HEK293T (cell line): ENCODE data around the gene JMJD1C.
"Not testable (repeated sequence)": the region's sequence is repeated elsewhere in the genome, so short reads cannot be mapped to it uniquely, and the experiment has no call there.

ENCODE experiments used
- CTCF ChIA-PET: fragments of 350-600 bp; formaldehyde crosslinking; extraction: SDS; loops from one replicate; lab custom pipeline; 2021; ENCODE audit warnings: antibody characterized with exemption, inconsistent platforms; lab: Yijun Ruan, JAX
- POLR2A ChIA-PET: fragments of 350-600 bp; formaldehyde crosslinking; extraction: SDS; loops from one replicate; lab custom pipeline; 2020; ENCODE audit warnings: antibody characterized with exemption, inconsistent platforms; lab: Yijun Ruan, JAX
- DNase-seq: peaks from one replicate; pipeline ENCODE4 v3.0.0; 2012; ENCODE audit warnings: mixed read lengths; ENCODE audit errors: extremely low spot score
- ARNT ChIP-seq: fragments of 450-650 bp; IDR thresholded peaks from 2 replicates; pipeline ENCODE4 v1.6.1; 2017; ENCODE audit warnings: mild to moderate bottlenecking
- BHLHE40 ChIP-seq: fragments of 450-650 bp; IDR thresholded peaks from 2 replicates; pipeline ENCODE4 v1.6.1; 2016; ENCODE audit warnings: mild to moderate bottlenecking, moderate library complexity, borderline replicate concordance
- CTBP1 ChIP-seq: fragments of 450-650 bp; IDR thresholded peaks from 2 replicates; pipeline ENCODE4 v1.6.1; 2016; ENCODE audit warnings: borderline replicate concordance
- ELF4 ChIP-seq: fragments of 450-650 bp; IDR thresholded peaks from 2 replicates; pipeline ENCODE4 v1.6.1; 2017; ENCODE audit warnings: antibody characterized with exemption
- FOXA1 ChIP-seq: fragments of 450-650 bp; IDR thresholded peaks from 2 replicates; pipeline ENCODE4 v1.6.1; 2016; ENCODE audit warnings: mild to moderate bottlenecking
- FOXK2 ChIP-seq: fragments of 450-650 bp; IDR thresholded peaks from 2 replicates; pipeline ENCODE4 v1.6.1; 2016; ENCODE audit warnings: mild to moderate bottlenecking
- FOXM1 ChIP-seq: fragments of 450-650 bp; IDR thresholded peaks from 2 replicates; pipeline ENCODE4 v1.6.1; 2017; ENCODE audit warnings: mild to moderate bottlenecking, borderline replicate concordance
- HDGF ChIP-seq: fragments of 450-650 bp; IDR thresholded peaks from 2 replicates; pipeline ENCODE4 v1.6.1; 2017; ENCODE audit warnings: antibody characterized with exemption, borderline replicate concordance
- L3MBTL2 ChIP-seq: fragments of 450-650 bp; conservative IDR thresholded peaks from 2 replicates; pipeline ENCODE4 v1.6.1; 2016; ENCODE audit warnings: mild to moderate bottlenecking
- LEF1 ChIP-seq: fragments of 450-650 bp; IDR thresholded peaks from 2 replicates; pipeline ENCODE4 v1.6.1; 2017; ENCODE audit warnings: mild to moderate bottlenecking, borderline replicate concordance
- NFRKB ChIP-seq: fragments of 450-650 bp; IDR thresholded peaks from 2 replicates; pipeline ENCODE4 v1.6.1; 2016; ENCODE audit warnings: mild to moderate bottlenecking, moderate library complexity
- SP1 ChIP-seq: fragments of 450-650 bp; IDR thresholded peaks from 2 replicates; pipeline ENCODE4 v1.6.1; 2017
- SUZ12 ChIP-seq: fragments of 450-650 bp; IDR thresholded peaks from 2 replicates; pipeline ENCODE4 v1.6.1; 2016; ENCODE audit warnings: mild to moderate bottlenecking
- TARDBP ChIP-seq: fragments of 450-650 bp; IDR thresholded peaks from 2 replicates; pipeline ENCODE4 v1.6.1; 2016
- ZNF384 ChIP-seq: fragments of 450-650 bp; IDR thresholded peaks from 2 replicates; pipeline ENCODE4 v1.6.1; 2016
- TF ChIP-seq, protein P1 (sequence below): fragments of 450-650 bp; IDR thresholded peaks from 2 replicates; pipeline ENCODE4 v1.6.1; 2016

Gene JMJD1C

DNA sequence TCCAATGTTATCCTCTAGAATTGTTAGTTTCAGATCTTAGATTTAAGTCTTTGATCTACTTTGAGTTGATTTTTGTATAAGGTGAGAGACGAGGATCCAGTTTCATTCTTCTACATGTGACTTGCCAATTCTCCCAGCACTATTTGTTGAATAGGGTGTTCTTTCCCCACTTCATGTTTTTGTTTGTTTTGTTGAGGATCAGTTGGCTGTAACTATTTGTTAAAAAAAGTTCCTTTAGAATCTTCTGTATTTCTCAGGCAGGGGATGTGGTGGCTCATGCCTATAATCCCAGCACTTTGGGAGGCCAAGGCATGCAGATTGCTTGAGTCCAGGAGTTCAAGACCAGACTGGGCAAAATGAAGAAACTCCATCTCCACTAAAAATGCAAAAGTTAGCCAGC, 151.8 kb downstream of the JMJD1C start:
- ChIA-PET CTCF (no interaction called here), POLR2A (no interaction called here)
- no peak for TF ChIP-seq ARNT
- TF ChIP-seq, protein P1, sequence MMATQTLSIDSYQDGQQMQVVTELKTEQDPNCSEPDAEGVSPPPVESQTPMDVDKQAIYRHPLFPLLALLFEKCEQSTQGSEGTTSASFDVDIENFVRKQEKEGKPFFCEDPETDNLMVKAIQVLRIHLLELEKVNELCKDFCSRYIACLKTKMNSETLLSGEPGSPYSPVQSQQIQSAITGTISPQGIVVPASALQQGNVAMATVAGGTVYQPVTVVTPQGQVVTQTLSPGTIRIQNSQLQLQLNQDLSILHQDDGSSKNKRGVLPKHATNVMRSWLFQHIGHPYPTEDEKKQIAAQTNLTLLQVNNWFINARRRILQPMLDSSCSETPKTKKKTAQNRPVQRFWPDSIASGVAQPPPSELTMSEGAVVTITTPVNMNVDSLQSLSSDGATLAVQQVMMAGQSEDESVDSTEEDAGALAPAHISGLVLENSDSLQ: no peak
- TF ChIP-seq ELF4: no peak
- no peak for TF ChIP-seq SUZ12
- no peak for TF ChIP-seq SP1
- no peak for TF ChIP-seq FOXM1
- TF ChIP-seq FOXK2: no peak
- TF ChIP-seq TARDBP: no peak
- no peak for TF ChIP-seq ZNF384
- DNase-seq: no peak

DNA sequence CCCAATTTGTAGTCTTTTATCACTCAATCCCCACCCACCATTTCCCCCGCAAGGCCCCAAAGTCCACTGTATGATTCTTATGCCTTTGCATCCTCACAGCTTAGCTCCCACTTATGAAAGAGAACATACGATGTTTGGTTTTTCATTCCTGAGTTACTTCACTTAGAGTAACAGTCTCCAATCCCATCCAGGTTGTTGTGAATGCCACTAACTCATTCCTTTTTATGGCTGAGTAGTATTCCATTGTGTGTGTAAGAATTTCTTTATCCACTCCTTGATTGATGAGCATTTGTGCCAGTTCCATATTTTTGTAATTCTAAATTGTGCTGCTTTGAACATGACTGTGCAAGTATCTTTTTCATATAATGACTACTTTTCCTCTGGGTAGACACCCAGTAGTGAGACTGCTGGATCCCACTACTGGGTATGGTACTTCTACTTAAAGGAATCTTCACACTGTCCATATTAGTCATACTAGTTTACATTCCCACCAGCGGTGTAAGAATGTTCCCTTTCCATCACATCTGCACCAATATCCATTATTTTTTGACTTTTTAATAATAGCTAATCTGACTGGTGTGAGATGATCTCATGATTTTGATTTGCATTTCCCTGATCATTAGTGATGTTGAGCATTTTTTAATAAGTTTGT, 152.6 kb downstream of the JMJD1C start:
- POLR2A ChIA-PET: no interaction called here
- CTCF ChIA-PET: no interaction called here
- no peak for DNase-seq
- TF ChIP-seq BHLHE40 (no peak), ZNF384 (no peak), FOXA1 (no peak), ARNT (no peak)

DNA sequence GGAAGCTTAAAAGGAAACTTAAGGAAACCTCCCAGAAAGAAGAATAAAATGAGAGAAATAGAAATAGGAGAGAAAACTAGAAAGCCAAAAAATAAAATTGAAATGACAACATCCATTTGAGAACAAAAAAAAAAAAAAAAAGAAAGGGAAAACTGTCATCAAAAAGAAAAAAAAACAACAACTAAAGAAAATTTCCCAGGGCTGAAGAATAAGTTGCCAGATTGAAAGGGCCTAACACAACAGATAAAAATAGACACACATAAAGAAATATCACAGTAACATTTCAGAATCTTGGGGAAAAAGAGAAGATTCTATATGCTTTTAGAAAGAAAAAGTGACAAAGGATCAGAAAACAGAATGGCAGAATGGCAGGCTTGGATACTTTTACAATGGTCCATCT, 157.1 kb downstream of the JMJD1C start:
- TF ChIP-seq FOXK2: no peak
- no peak for TF ChIP-seq SUZ12
- no peak for TF ChIP-seq HDGF
- no peak for TF ChIP-seq FOXA1
- TF ChIP-seq CTBP1: no peak
- ChIA-PET CTCF (no interaction called here), POLR2A (no interaction called here)
- no peak for DNase-seq

DNA sequence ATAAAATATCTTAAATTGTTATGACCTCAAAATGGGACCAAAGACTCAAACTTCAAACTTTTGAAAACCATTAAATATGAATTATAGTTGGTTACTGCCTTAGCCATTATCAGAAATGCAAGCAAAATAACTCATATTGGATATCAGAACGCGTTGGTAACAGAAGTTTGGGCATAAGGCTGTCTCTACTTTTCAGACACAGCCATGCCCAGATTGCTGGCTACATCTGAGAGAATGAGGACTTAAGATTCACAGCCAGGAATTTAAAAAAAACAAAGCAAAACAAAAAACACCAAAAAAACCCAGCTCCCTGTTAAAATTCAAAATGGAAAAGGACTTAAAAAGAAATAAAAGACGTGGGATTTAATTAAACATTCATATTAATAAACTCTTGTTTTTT, 161.6 kb downstream of the JMJD1C start:
- ChIA-PET POLR2A (no interaction called here), CTCF (no interaction called here)
- no peak for TF ChIP-seq SP1
- no peak for TF ChIP-seq FOXA1
- no peak for TF ChIP-seq L3MBTL2
- TF ChIP-seq, protein P1: no peak
- TF ChIP-seq BHLHE40: no peak
- TF ChIP-seq FOXM1: no peak
- TF ChIP-seq HDGF: no peak
- TF ChIP-seq FOXK2: no peak
- TF ChIP-seq ELF4: no peak
- TF ChIP-seq TARDBP: no peak
- TF ChIP-seq NFRKB: no peak
- no peak for TF ChIP-seq ARNT
- no peak for TF ChIP-seq LEF1
- TF ChIP-seq ZNF384: no peak
- no peak for TF ChIP-seq SUZ12
- no peak for TF ChIP-seq CTBP1
- no peak for DNase-seq

DNA sequence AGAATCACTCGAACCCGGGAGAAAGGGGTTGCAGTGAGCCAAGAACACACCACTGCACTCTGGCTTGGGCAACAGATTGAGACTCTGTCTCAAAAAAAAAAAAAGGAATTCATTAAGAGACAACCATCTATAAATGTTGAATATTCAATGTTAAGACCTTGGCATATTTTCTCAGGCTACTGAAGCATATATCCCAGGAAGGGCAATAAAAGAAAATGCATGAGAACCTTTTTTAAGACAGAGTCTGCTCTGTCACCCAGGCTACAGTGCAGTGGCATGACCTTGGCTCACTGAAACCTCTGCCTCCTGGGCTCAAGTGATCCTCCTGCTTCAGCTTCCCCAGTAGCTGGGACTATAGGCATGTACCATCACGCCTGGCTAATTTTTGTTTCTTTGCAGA, 165.0 kb downstream of the JMJD1C start:
- TF ChIP-seq SUZ12 (no peak), FOXK2 (no peak), TARDBP (no peak), FOXA1 (no peak), LEF1 (no peak), ARNT (no peak), ELF4 (no peak), L3MBTL2 (no peak), HDGF (no peak), ZNF384 (no peak), NFRKB (no peak), BHLHE40 (no peak)
- DNase-seq: no peak
- ChIA-PET CTCF (no interaction called here), POLR2A (no interaction called here)

DNA sequence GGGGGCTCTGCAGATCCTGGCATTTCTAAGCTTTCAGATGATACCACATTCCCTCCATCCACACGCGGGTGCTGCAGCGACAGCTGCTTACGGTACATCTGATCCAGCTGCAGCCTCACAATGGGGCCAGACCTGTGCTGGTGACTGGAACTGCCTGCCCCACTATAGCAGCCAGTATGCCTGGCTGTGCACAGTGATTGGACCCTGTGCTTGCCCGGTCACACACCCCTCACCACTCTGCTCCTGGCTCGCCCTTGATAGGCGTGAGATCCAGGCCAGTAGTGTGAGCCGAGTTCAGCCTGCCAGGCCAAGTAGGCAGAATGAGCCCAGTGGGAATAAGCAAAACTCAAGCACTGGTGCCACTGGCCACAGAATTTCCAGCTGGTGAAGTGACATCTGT, 167.8 kb downstream of the JMJD1C start:
- POLR2A ChIA-PET: interaction anchor here (1.6 kb wide), 1 partner anchor 29 kb away, joined by 3 read pairs; no protein-coding TSS in a partner anchor
- TF ChIP-seq ELF4: no peak
- CTCF ChIA-PET: no interaction called here
- no peak for DNase-seq

DNA sequence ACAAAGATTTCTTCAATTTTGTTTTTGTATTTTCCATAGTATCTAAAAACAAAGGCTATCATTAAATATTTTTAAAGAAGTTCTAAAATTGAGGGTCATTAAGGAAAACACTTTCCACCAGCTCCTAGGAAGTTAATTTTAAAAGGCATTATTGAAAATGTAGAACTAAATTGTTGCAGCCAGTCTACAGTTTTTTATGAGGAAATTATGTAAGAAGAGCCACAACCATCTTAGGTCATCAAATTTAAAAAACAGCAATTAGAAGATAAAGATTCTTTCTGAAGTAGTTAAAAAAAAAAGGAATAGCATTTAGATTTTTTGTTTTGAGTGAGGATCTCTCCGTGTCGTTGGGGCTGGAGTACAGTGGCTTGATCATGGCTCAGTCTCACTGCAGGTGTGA, 171.0 kb downstream of the JMJD1C start:
- POLR2A ChIA-PET: no interaction called here
- DNase-seq: no peak

DNA sequence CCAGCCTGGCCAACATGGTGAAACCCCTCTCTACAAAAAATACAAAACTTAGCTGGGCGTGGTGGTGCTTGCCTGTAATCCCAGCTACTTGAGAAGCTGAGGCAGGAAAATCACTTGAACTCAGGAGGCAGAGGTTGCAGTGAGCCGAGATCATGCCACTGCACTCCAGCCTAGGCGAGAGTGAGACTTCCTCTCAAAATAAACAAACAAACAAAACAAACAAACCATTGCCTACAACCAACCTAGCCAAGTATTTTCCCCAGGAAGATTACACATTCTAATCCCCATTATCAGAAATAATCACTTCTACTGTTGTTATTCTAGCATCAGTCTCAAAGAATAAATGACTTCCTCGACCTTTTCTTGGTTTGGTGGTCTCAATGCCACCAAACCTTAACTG, 172.9 kb downstream of the JMJD1C start:
- CTCF ChIA-PET: interaction anchor here (1.6 kb wide), 1 partner anchor 336 kb away, joined by 3 read pairs; no protein-coding TSS in a partner anchor

More for the DNA sequence above, 171.0 kb downstream of the JMJD1C start:
- CTCF ChIA-PET: no interaction called here
- TF ChIP-seq ZNF384 (no peak), NFRKB (no peak), FOXK2 (no peak), SP1 (no peak), ELF4 (no peak), ARNT (no peak), FOXM1 (no peak), HDGF (no peak), TARDBP (no peak), BHLHE40 (no peak), L3MBTL2 (no peak), LEF1 (no peak), FOXA1 (no peak), SUZ12 (no peak), CTBP1 (no peak)
- TF ChIP-seq, protein P1: no peak

More for the DNA sequence above, 172.9 kb downstream of the JMJD1C start:
- POLR2A ChIA-PET, DNase-seq: not testable (repeated sequence)
